K562 (cell line): Measurements from ENCODE around the gene SYNJ2. TPM values are rescaled to one million over a fixed set of nuclear protein-coding genes. Genes with fewer than 3 reads are reported as not detected.

ENCODE experiments used
- ARID1B ChIP-seq: fragments of 450-650 bp; IDR thresholded peaks from 2 replicates; pipeline ENCODE4 v1.6.1; 2016; ENCODE audit warnings: antibody characterized with exemption, mild to moderate bottlenecking, inconsistent platforms
- GATA2 ChIP-seq: sonication (generic); formaldehyde crosslinking; IDR thresholded peaks from 2 replicates; pipeline ENCODE4 v1.4.0; 2020; ENCODE audit warnings: mild to moderate bottlenecking, missing genetic modification reagents
- GTF2B ChIP-seq: IDR thresholded peaks from 2 replicates; pipeline ENCODE4 v1.6.1; 2011; ENCODE audit not compliant: insufficient read length; ENCODE audit errors: extremely low read depth
- MAFK ChIP-seq: IDR thresholded peaks from 2 replicates; pipeline ENCODE4 v1.6.1; 2011; ENCODE audit warnings: low read length, improper control_type of control experiment
- MEIS2 ChIP-seq: fragments of 450-650 bp; IDR thresholded peaks from 2 replicates; pipeline ENCODE4 v1.6.1; 2014; ENCODE audit warnings: mild to moderate bottlenecking; ENCODE audit not compliant: partially characterized antibody
- MNT ChIP-seq, 2 experiments: fragments of 450-650 bp; conservative IDR thresholded peaks; 2 replicates each; pipeline ENCODE4 v1.6.1; 2017; ENCODE audit warnings: mild to moderate bottlenecking in 2 of 2, moderate library complexity in 2 of 2
- NBN ChIP-seq: fragments of 450-650 bp; IDR thresholded peaks from 2 replicates; pipeline ENCODE4 v1.6.1; 2016; ENCODE audit warnings: low read depth, mild to moderate bottlenecking
- NFE2L1 ChIP-seq: fragments of 450-650 bp; IDR thresholded peaks from 2 replicates; pipeline ENCODE4 v1.6.1; 2016; ENCODE audit warnings: missing genetic modification characterization, low read depth, mild to moderate bottlenecking, missing compliant biosample characterization, moderate library complexity, borderline replicate concordance
- NUFIP1 ChIP-seq: fragments of 450-650 bp; IDR thresholded peaks from 2 replicates; pipeline ENCODE4 v1.6.1; 2018; ENCODE audit not compliant: partially characterized antibody
- PBX2 ChIP-seq, 2 experiments: IDR thresholded peaks in 1 of 2; conservative IDR thresholded peaks in 1 of 2; 2 replicates each; pipeline ENCODE4 v1.6.1; 2016; ENCODE audit warnings: low read depth in 2 of 2, mild to moderate bottlenecking in 1 of 2, missing compliant biosample characterization in 1 of 2, missing genetic modification characterization in 1 of 2, moderate library complexity in 1 of 2
- POLR2AphosphoS2 ChIP-seq: IDR thresholded peaks from 2 replicates; pipeline ENCODE4 v1.6.1; 2012; ENCODE audit warnings: low read length, improper control_type of control experiment
- PTTG1 ChIP-seq: fragments of 450-650 bp; IDR thresholded peaks from 2 replicates; pipeline ENCODE4 v1.6.1; 2016; ENCODE audit warnings: low read depth, mild to moderate bottlenecking, missing genetic modification characterization, missing compliant biosample characterization
- RAD51 ChIP-seq: fragments of 450-650 bp; IDR thresholded peaks from 2 replicates; pipeline ENCODE4 v1.7.1; 2016; ENCODE audit warnings: low read depth, mild to moderate bottlenecking, borderline replicate concordance
- SMARCB1 ChIP-seq: IDR thresholded peaks from 2 replicates; pipeline ENCODE4 v1.6.1; 2011; ENCODE audit warnings: improper control_type of control experiment, low read depth; ENCODE audit not compliant: insufficient read length
- SP2 ChIP-seq: IDR thresholded peaks from 2 replicates; pipeline ENCODE4 v1.6.1; 2011; ENCODE audit warnings: mild to moderate bottlenecking, low read depth, low read length, moderate library complexity; ENCODE audit not compliant: poor library complexity, severe bottlenecking; ENCODE audit errors: extremely low read depth
- ZFP91 ChIP-seq: sonication (generic); formaldehyde crosslinking; IDR thresholded peaks from 2 replicates; pipeline ENCODE4 v1.8.0; 2022; ENCODE audit warnings: mild to moderate bottlenecking, missing genetic modification reagents
- ZKSCAN8 ChIP-seq: fragments of 200-800 bp; sonication (Bioruptor generic); IDR thresholded peaks from 2 replicates; pipeline ENCODE4 v1.6.1; 2016; ENCODE audit warnings: missing genetic modification characterization, missing compliant biosample characterization
- ZNF174 ChIP-seq: fragments of 250-450 bp; sonication (Bioruptor Pico); IDR thresholded peaks from 2 replicates; pipeline ENCODE4 v1.4.0; 2020; ENCODE audit warnings: mild to moderate bottlenecking
- ZNF212 ChIP-seq: fragments of 450-650 bp; formaldehyde crosslinking; IDR thresholded peaks from 2 replicates; pipeline ENCODE4 v1.4.0; 2020; ENCODE audit warnings: mild to moderate bottlenecking
- ZNF507 ChIP-seq: conservative IDR thresholded peaks from 2 replicates; pipeline ENCODE4 v1.6.1; 2017; ENCODE audit warnings: missing genetic modification characterization, missing compliant biosample characterization
- ZNF551 ChIP-seq: fragments of 250-450 bp; sonication (Bioruptor Pico); IDR thresholded peaks from 2 replicates; pipeline ENCODE4 v1.5.0; 2021; ENCODE audit warnings: mild to moderate bottlenecking, moderate library complexity
- ZSCAN32 ChIP-seq: fragments of 450-650 bp; formaldehyde crosslinking; IDR thresholded peaks from 2 replicates; pipeline ENCODE4 v1.4.0; 2020; ENCODE audit warnings: mild to moderate bottlenecking, moderate library complexity
- polyA plus RNA-seq, 8 experiments: library from polyadenylated mRNA; depleted of rRNA in 4 of 8; stranded (reverse) in 5 of 8; unstranded in 3 of 8; fragments of >200 nt; fragmentation: Nextera tagmentation in 2 of 8; fragmentation: Illumina TruSeq in 1 of 8; extraction: Ambion mirVana in 2 of 8; extraction: Trizol in 1 of 8; gene quantifications; 2 replicates each; pipeline versions ENCODE4 v1.2.1 to v1.2.3, GENCODE V29; 2011 to 2014; ENCODE audit warnings: inconsistent platforms in 1 of 8, missing spikeins in 1 of 8
- total RNA-seq, 7 experiments: library from RNA; depleted of rRNA in 6 of 7; stranded (reverse); fragments of >200 nt in 6 of 7; fragmentation: Illumina TruSeq in 2 of 7; extraction: Trizol in 2 of 7; gene quantifications; 2 replicates each; pipeline versions ENCODE4 v1.2.1 to v1.2.3, GENCODE V29; 2011 to 2021; ENCODE audit warnings: low replicate concordance in 1 of 7

Gene SYNJ2
- total and polyA plus RNA-seq, 9 of the 15 experiments (the other 6 are each of a cell fraction or from before 2014, with no cell fraction given): 3.0 to 27.7 (median 17.8) TPM

GRCh38 chr6:157994125-157994795 lies 12.6 kb downstream of the SYNJ2 start (continued):
- no peak for TF ChIP-seq ZSCAN32 (CRISPR knock-in tag)
- TF ChIP-seq MEIS2: peak; percentile 46
- TF ChIP-seq NUFIP1: no peak
- TF ChIP-seq SMARCB1: no peak
- no peak for TF ChIP-seq PTTG1 (tag)
- no peak for TF ChIP-seq GTF2B
- no peak for TF ChIP-seq ZFP91 (CRISPR knock-in tag)
- peak; percentile 83 for TF ChIP-seq MAFK
- TF ChIP-seq MNT (conservative IDR thresholded peaks at IDR 0.05): peak; percentile 22 to 73; a peak in 2 of 4 replicates
- TF ChIP-seq ZNF551 (CRISPR knock-in tag): no peak
- 0 out of 2 replicates have a peak, but pooled peaks have one; percentile 21 for TF ChIP-seq RAD51
- no peak for TF ChIP-seq NBN
- no peak for TF ChIP-seq ZNF212 (CRISPR knock-in tag)
- no peak for TF ChIP-seq POLR2AphosphoS2
- no peak for TF ChIP-seq GATA2 (CRISPR knock-in tag)
- no peak for TF ChIP-seq SP2
- no peak for TF ChIP-seq ARID1B
- TF ChIP-seq ZKSCAN8 (CRISPR knock-in tag): no peak
- TF ChIP-seq NFE2L1: no peak
- TF ChIP-seq ZNF507: no peak
- no peak for TF ChIP-seq PBX2 (CRISPR knock-in tag; IDR thresholded peaks at IDR 0.05; ENCODE audit: low read depth)
- TF ChIP-seq PBX2 (tag; conservative IDR thresholded peaks at IDR 0.05; ENCODE audit: low read depth): peak; percentile 29; the same call in 1 of the 2 replicates
- TF ChIP-seq ZNF174 (CRISPR knock-in tag): no peak
